22Rv1 (cell line): ENCODE data around the gene STK36.

Source experiments
- H3K27ac ChIP-seq: fragments of 450-650 bp; 2 replicates; pipeline ENCODE4 v1.5.1; 2017
- CTCF ChIP-seq: fragments of 450-650 bp; IDR thresholded peaks from 2 replicates; pipeline ENCODE4 v1.5.1; 2017; ENCODE audit warnings: mild to moderate bottlenecking
- ZFX ChIP-seq: fragments of 450-650 bp; IDR thresholded peaks from 2 replicates; pipeline ENCODE4 v1.6.1; 2017; ENCODE audit warnings: antibody characterized with exemption, borderline replicate concordance

STK36 gene

GRCh38 chr2:218720048-218721041, 48.5 kb downstream of the STK36 start:
- no peak for TF ChIP-seq CTCF
- no peak for TF ChIP-seq ZFX

DNA sequence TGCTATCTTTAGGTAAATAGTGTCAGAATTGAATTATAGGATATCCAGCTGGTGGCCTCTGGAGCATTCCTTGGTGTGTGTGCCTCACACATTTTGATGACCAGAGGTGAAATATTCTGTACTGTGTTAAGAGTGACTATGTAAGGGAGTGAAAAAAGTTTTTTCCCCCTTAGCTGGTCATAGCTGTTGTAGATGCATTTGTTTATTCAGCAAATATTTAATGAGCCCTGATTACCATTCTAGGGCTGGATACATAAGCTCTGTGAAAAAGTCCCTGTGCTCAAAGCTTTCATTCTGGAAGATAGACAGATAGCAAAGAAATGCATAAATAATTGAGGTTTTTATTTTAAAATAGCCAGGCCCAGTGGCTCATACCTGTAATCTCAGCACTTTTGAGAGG, 49.6 kb downstream of the STK36 start:
- H3K27ac ChIP-seq, result no peak overlapping the region
- TF ChIP-seq ZFX (no peak), CTCF (no peak)

More at GRCh38 chr2:218720048-218721041, 48.5 kb downstream of the STK36 start:
- no peak overlapping the region for H3K27ac ChIP-seq

DNA sequence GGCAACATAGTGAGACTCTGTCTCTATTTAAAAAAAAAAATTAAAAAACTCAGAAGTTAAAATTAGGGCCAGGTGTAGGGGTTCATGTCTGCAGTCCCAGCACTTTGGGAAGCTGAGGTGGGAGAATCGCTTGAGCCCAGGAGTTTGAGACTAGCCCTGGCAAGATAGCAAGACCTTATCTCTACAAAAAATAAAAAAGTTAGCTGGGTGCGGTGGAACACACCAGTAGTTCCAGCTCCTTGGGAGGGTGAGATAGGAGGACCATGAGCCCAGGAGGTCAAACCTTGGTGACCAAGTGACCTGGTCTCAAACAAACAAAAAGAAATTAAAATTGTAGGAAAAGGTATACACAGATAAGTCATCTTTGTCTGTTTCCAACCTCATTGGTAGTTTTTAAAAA, 50.0 kb downstream of the STK36 start:
- H3K27ac ChIP-seq, result no peak overlapping the region
- TF ChIP-seq ZFX (no peak), CTCF (no peak)

- no peak for TF ChIP-seq CTCF
- no peak overlapping the region for H3K27ac ChIP-seq
Measured at GRCh38 chr2:218722419-218722818, 50.5 kb downstream of the STK36 start.

DNA sequence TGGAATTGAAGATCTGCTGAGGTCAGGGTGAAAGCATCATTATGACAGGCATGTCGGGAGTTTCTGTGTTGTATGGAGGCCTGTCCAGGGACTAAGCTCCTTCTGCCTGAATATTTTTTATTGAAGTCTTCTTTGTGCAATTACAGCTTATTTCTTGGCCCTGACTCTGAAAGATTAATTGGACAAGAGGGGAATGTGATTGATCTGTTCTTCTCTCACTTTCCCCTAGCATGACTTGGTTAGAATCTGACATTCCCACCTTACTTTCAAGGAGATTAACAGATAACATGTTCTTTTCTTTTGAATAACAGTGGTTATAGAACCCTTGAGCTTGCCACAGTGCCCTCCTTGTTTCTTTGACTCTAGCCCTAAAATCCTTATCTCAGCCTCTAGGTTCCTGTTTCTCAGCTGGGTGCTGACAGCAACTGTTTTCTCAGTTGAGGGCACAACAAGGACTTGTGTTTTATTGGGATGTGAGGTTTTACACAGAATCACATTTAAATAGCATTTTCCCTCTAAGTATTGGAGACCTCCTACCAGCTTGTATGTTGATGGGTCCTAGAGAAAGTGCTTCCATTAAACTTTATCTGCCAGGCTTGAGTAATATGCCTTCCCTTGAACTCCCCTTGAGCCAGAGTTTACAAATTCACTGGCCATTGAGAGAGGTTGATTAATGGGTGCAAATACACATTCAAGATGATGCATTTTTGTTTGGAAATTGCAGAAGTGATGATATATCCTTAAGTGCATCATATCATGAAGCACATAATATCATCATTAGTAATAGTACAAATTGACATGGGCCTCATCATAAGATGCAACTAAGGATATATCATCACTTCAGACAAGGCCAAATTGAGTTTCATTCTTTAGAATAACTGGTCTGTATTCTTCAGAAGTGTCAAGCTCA, 51.2 kb downstream of the STK36 start:
- no peak for TF ChIP-seq ZFX
- no peak for TF ChIP-seq CTCF
- no peak overlapping the region for H3K27ac ChIP-seq

- H3K27ac ChIP-seq, result no peak overlapping the region
- TF ChIP-seq CTCF, result no peak
- TF ChIP-seq ZFX, result no peak
Measured at GRCh38 chr2:218726004-218726574, 54.2 kb downstream of the STK36 start.
